GM12878 (cell line): ENCODE measurements around the gene MARS1. TPM values are rescaled to one million over a fixed set of nuclear protein-coding genes. Genes with fewer than 3 reads are reported as not detected.

Experiments
- ATAC-seq: fragments of 200-7000 bp; cut with Tn5 transposase; 3 replicates; pipeline ENCODE4 v1.9.1; 2020; ENCODE audit warnings: mild to moderate bottlenecking, moderate library complexity
- BruUV-seq: library from RNA; stranded (reverse); fragments of 400-500 nt; replicated peaks from 2 replicates; lab custom pipeline; 2021; lab: Mats Ljungman, UMichigan
- CTCF ChIA-PET: fragments of 300-600 bp; sonication (Branson Sonifier 250); formaldehyde crosslinking; extraction: SDS; loops from one replicate; lab custom pipeline; 2021; ENCODE audit warnings: inconsistent platforms; lab: Yijun Ruan, JAX
- POLR2A ChIA-PET: fragments of 350-600 bp; formaldehyde crosslinking; extraction: SDS; loops from one replicate; lab custom pipeline; 2021; ENCODE audit warnings: inconsistent platforms; lab: Charles Lee
- RAD21 ChIA-PET: fragments of 300-600 bp; sonication (Branson Sonifier 250); formaldehyde crosslinking; loops from one replicate; lab custom pipeline; 2023; ENCODE audit warnings: antibody characterized with exemption; ENCODE audit not compliant: unreplicated experiment; lab: Charles Lee
- SMC1A ChIA-PET: fragments of 300-600 bp; sonication (Branson Sonifier 250); formaldehyde crosslinking; loops from one replicate; lab custom pipeline; 2023; ENCODE audit not compliant: unreplicated experiment, uncharacterized antibody; lab: Charles Lee
- DNase-seq: peaks from one replicate; pipeline ENCODE4 v3.0.0-alpha.2; 2011; ENCODE audit warnings: low read depth, low spot score
- FAIRE-seq: peaks from 3 replicates; lab custom pipeline; 2011; peaks lifted over from hg19 to GRCh38; lab: Jason Lieb, UNC
- H2AFZ ChIP-seq: 2 replicates; pipeline ENCODE4 v1.6.0; 2011; ENCODE audit warnings: low read depth, low read length, control low read depth; ENCODE audit not compliant: control insufficient read depth
- H3K27ac ChIP-seq: 2 replicates; pipeline ENCODE4 v1.5.1; 2011; ENCODE audit warnings: control low read depth; ENCODE audit not compliant: control insufficient read depth, insufficient read depth
- H3K27me3 ChIP-seq, 2 experiments: replicated peaks in 1 of 2; 2 replicates each; pipeline versions ENCODE4 v1.6.0 to v1.6.1; 2011; ENCODE audit warnings: low read length in 1 of 2; ENCODE audit not compliant: control insufficient read depth in 2 of 2, insufficient read depth in 2 of 2
- H3K36me3 ChIP-seq, 2 experiments: 2 replicates each; pipeline ENCODE4 v1.5.1; 2011; ENCODE audit warnings: low read length in 1 of 2; ENCODE audit not compliant: control insufficient read depth in 2 of 2, insufficient read depth in 2 of 2
- H3K4me1 ChIP-seq: 2 replicates; pipeline ENCODE4 v1.6.1; 2011; ENCODE audit warnings: mild to moderate bottlenecking, low read length, moderate library complexity, mixed read lengths; ENCODE audit not compliant: control insufficient read depth, insufficient read depth
- H3K4me2 ChIP-seq: 2 replicates; pipeline ENCODE4 v1.6.0; 2011; ENCODE audit warnings: control low read depth; ENCODE audit not compliant: control insufficient read depth, insufficient read depth
- H3K4me3 ChIP-seq: fragments of 200-600 bp; sonication (generic); 2 replicates; pipeline ENCODE4 v1.5.1; 2016
- H3K79me2 ChIP-seq: 2 replicates; pipeline ENCODE4 v1.6.0; 2011; ENCODE audit warnings: low read length; ENCODE audit not compliant: control insufficient read depth, insufficient read depth
- H3K9ac ChIP-seq: 2 replicates; pipeline ENCODE4 v1.8.0; 2011; ENCODE audit warnings: low read length, control low read depth, mixed read lengths; ENCODE audit not compliant: control insufficient read depth, insufficient read depth
- H3K9me3 ChIP-seq: replicated peaks from 3 replicates; pipeline ENCODE4 v1.5.1; 2011; ENCODE audit warnings: mild to moderate bottlenecking, low read length; ENCODE audit not compliant: control insufficient read depth, insufficient read depth
- H4K20me1 ChIP-seq: 2 replicates; pipeline ENCODE4 v1.6.0; 2011; ENCODE audit not compliant: control insufficient read depth, insufficient read depth
- ASH2L ChIP-seq: fragments of 300-600, 200-600 bp; sonication (generic); IDR thresholded peaks from 2 replicates; pipeline ENCODE4 v1.6.1; 2017; ENCODE audit warnings: low read depth, mild to moderate bottlenecking, borderline replicate concordance
- GATAD2B ChIP-seq: fragments of 450-650 bp; conservative IDR thresholded peaks from 2 replicates; pipeline ENCODE4 v1.6.1; 2017; ENCODE audit warnings: low read depth, mild to moderate bottlenecking, moderate library complexity
- LARP7 ChIP-seq: fragments of 450-650 bp; IDR thresholded peaks from 2 replicates; pipeline ENCODE4 v1.6.1; 2017; ENCODE audit warnings: mild to moderate bottlenecking
- MTA3 ChIP-seq: IDR thresholded peaks from 2 replicates; pipeline ENCODE4 v1.6.1; 2012; ENCODE audit warnings: low read length, inconsistent platforms, borderline replicate concordance
- PAX5 ChIP-seq: IDR thresholded peaks from 2 replicates; pipeline ENCODE4 v1.6.1; 2011; ENCODE audit warnings: low read depth, low read length, borderline replicate concordance
- PKNOX1 ChIP-seq: fragments of 450-650 bp; IDR thresholded peaks from 2 replicates; pipeline ENCODE4 v1.6.1; 2016; ENCODE audit warnings: mild to moderate bottlenecking
- POLR2AphosphoS5 ChIP-seq: IDR thresholded peaks from 2 replicates; pipeline ENCODE4 v1.6.1; 2011; ENCODE audit warnings: mild to moderate bottlenecking, low read length, inconsistent platforms
- RFX5 ChIP-seq: IDR thresholded peaks from 2 replicates; pipeline ENCODE4 v1.6.1; 2011; ENCODE audit warnings: low read depth, low read length, improper control_type of control experiment
- SUPT20H ChIP-seq: IDR thresholded peaks from 2 replicates; pipeline ENCODE4 v1.6.1; 2011; ENCODE audit warnings: low read depth, mild to moderate bottlenecking, low read length, moderate library complexity, borderline replicate concordance; ENCODE audit not compliant: control insufficient read depth
- TCF7 ChIP-seq: IDR thresholded peaks from 2 replicates; pipeline ENCODE4 v1.6.1; 2014; ENCODE audit warnings: antibody characterized with exemption, borderline replicate concordance
- WRNIP1 ChIP-seq: IDR thresholded peaks from 2 replicates; pipeline ENCODE4 v1.6.1; 2011; ENCODE audit warnings: low read depth, low read length, improper control_type of control experiment, borderline replicate concordance
- YY1 ChIP-seq: IDR thresholded peaks from 2 replicates; pipeline ENCODE4 v1.6.1; 2011; ENCODE audit warnings: low read depth, mild to moderate bottlenecking, low read length
- ZBED1 ChIP-seq: IDR thresholded peaks from 2 replicates; pipeline ENCODE4 v1.6.1; 2016; ENCODE audit warnings: borderline replicate concordance
- WGBS: methylation state at CpG from one replicate; pipeline ENCODE4 v1.1.6; 2016; ENCODE audit warnings: low lambda C conversion rate; ENCODE audit not compliant: insufficient replicate concordance, insufficient coverage; ENCODE audit errors: missing lambda C conversion rate; 5-methylcytosine and 5-hydroxymethylcytosine counted together
- in situ Hi-C: fragments of 300-500 bp; cut with MboI; formaldehyde crosslinking; loops from 9 replicates; pipeline ENCODE4 v1.14.3; 2018; ENCODE audit warnings: mixed read lengths
- intact Hi-C: fragments of 100-400 bp; cut with micrococcal nuclease; formaldehyde crosslinking; loops from one replicate; pipeline ENCODE4 v1.14.2; 2022; ENCODE audit not compliant: unreplicated experiment
- polyA plus RNA-seq, 11 experiments: library from polyadenylated mRNA; depleted of rRNA in 4 of 11; unstranded in 6 of 11; stranded (reverse) in 5 of 11; fragments of >200 nt; fragmentation: Nextera tagmentation in 4 of 11; fragmentation: Illumina TruSeq in 1 of 11; extraction: Ambion mirVana in 4 of 11; extraction: Trizol in 1 of 11; gene quantifications; 1 replicate in 1 of 11; 2 replicates in 10 of 11; pipeline versions ENCODE4 v1.2.1 to v1.2.3, GENCODE V29; 2011 to 2016; ENCODE audit warnings: inconsistent platforms in 2 of 11, missing spikeins in 2 of 11, low read depth in 1 of 11
- total RNA-seq, 4 experiments: library from RNA; depleted of rRNA in 3 of 4; stranded (reverse); fragments of >200 nt in 3 of 4; fragmentation: Illumina TruSeq in 1 of 4; extraction: Trizol in 1 of 4; gene quantifications; 2 replicates each; pipeline versions ENCODE4 v1.2.1 to v1.2.3, GENCODE V29; 2013 to 2021
- TF ChIP-seq, protein P1 (sequence below): IDR thresholded peaks from 2 replicates; pipeline ENCODE4 v1.6.1; 2012; ENCODE audit warnings: low read length, inconsistent platforms

The MARS1 gene
- total and polyA plus RNA-seq, 10 of the 15 experiments (the other 5 are each of a cell fraction or from before 2014, with no cell fraction given) = 72.3 to 270 (median 153) TPM

- Histone ChIP-seq H3K79me2 (peaks cover 19% of the 10 kb centered on the region), H3K9me3 (no peaks in the 10 kb centered on the region), H4K20me1 (no peaks in the 10 kb centered on the region), H3K27ac (peak overlapping the region; percentile 67), H2AFZ (peak overlapping the region; percentile 67), H3K4me3 (peak overlapping the region; percentile 87), H3K27me3 (no peaks in the 10 kb centered on the region; a peak in 2 of 4 replicates), H3K36me3 (no peaks in the 10 kb centered on the region), H3K4me1 (peaks cover 9% of the 10 kb centered on the region; the same call in 1 of the 2 replicates)
- ChIA-PET SMC1A (interaction anchor here (0.7 to 1.9 kb wide), 3 partner anchors 7 to 87 kb away, joined by 3 to 6 read pairs (median 5); partner anchors contain the start of gene GLI1), POLR2A (interaction anchor here (0.5 to 2.1 kb wide), 5 partner anchors 8 to 1543 kb away, joined by 3 to 11 read pairs (median 3); partner anchors contain the start of gene MBD6), RAD21 (interaction anchor here (0.8 to 1.8 kb wide), 5 partner anchors 22 to 87 kb away, joined by 3 to 11 read pairs (median 4); partner anchors contain the start of gene ARHGAP9), CTCF (interaction anchor here (0.6 to 1.8 kb wide), 12 partner anchors 15 to 227 kb away, joined by 3 to 8 read pairs (median 4); partner anchors contain the start of gene DDIT3)
- DNase-seq (no peak), FAIRE-seq (no peak)
- intact Hi-C loops = loop anchor here (2.0 kb wide), 1 partner anchor 23 kb away; the partner anchor contains the start of gene MBD6
- WGBS = 65% methylated on average over 15 of the region's 15 CpGs
- BruUV-seq = no TSS peak
- in situ Hi-C loops = no loop called here
- TF ChIP-seq WRNIP1 = no peak
- TF ChIP-seq PAX5 = no peak
- TF ChIP-seq ASH2L = no peak
- TF ChIP-seq LARP7 = 0 out of 2 replicates have a peak, but pooled peaks have one; percentile 8
- TF ChIP-seq YY1 = no peak
- peak; percentile 64; the same call in 1 of the 2 replicates for TF ChIP-seq MTA3
- TF ChIP-seq ZBED1 = 0 out of 2 replicates have a peak, but pooled peaks have one; percentile 14
- no peak for TF ChIP-seq TCF7
- no peak for TF ChIP-seq POLR2AphosphoS5
- TF ChIP-seq RFX5 = no peak
- no peak for TF ChIP-seq GATAD2B
- TF ChIP-seq, protein P1, sequence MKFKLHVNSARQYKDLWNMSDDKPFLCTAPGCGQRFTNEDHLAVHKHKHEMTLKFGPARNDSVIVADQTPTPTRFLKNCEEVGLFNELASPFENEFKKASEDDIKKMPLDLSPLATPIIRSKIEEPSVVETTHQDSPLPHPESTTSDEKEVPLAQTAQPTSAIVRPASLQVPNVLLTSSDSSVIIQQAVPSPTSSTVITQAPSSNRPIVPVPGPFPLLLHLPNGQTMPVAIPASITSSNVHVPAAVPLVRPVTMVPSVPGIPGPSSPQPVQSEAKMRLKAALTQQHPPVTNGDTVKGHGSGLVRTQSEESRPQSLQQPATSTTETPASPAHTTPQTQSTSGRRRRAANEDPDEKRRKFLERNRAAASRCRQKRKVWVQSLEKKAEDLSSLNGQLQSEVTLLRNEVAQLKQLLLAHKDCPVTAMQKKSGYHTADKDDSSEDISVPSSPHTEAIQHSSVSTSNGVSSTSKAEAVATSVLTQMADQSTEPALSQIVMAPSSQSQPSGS = no peak
- TF ChIP-seq SUPT20H = no peak
- TF ChIP-seq PKNOX1 = no peak
- TF ChIP-seq, all 136 proteins: peak for 3
- Histone ChIP-seq H3K4me2 (peak overlapping the region; percentile 98), H3K9ac (peak overlapping the region; percentile 89)
- ATAC-seq = no peak
These were observed 58.1 kb downstream of the MARS1 start for GRCh38 chr12:57545809-57546437.
